RPMI8226 (cell line): Measurements from ENCODE around the gene HOXD8.

Experiments
- DNase-seq: peaks from one replicate; pipeline ENCODE4 v3.0.0-alpha.2; 2015

HOXD8 gene

DNA sequence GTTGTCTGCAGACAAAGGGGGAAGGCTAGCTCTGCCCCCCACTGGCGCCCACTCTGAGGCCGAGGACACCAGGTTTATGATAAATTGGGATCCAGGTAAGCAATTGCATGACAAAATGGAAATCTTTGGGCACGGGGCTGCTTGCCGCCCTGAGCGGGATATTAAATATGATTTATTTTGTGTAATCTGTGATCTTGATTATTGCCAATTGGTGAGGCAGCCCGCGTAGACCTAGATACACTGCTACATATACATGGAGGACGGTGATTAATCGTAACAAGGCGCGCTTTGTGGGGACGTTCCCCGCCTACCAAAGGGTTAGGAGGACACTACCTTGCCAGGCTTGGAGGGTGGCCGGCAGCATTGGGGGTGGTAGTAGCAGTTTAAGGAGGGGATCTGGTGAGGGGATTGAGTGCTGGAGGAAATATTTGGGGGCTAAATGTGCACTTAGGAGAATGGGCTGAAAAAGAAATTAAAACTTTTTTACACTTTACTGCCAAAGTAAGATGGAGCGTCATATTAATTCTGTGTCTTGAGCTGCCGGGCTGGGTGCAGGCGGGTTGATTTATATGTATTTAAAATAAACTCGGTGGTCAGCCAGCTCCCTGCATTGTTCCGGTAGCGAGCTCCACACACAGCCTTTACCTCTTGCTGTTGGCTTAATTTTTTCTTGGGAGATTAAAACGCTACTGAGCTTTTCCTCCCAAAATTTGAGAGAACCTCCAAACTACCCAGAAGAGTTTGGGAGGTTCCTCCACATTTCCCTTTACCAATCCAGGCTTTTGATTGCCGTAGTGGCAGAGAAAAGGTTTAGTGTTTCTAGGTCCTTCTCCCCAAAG is 31.7 kb downstream of the HOXD8 start:
- DNase-seq = no peak

DNA sequence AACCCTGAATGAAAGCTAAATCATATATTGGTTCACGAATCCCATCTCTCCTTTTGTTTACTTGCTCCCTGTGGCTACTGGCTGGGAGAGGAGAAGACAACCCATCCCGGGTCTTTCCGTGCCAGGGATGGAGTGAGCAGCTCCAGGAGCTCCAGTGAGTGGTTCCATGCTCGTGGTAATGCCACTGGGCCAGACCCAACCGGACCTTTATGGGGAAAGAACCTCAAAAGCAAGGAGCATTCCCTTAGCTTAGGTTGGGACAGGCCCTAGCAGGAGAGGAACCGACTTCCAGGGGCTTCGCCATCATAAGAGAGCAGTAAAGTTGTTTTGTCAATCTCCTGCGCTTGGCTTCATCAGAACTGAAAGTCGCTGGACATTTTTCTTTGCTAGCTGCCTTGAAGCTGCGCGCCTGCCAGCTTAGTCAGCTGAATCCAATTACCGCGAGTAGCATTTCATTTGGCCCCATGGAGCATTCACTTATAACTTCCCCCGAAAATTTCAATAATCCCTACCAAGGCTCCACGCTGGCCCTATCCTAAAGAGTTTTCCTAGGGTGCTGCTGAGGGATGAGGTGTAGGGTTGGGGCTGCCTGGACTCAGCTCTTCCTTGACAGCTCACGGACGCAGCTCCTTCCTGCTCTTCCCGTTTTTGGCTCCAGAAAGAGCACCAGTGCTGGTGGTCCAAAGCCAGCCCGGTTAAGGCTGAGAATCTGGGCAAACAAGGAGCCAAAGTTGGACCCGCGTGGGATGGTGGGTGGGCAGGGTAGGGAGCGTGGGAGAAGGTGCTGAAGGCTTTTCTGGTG is 32.5 kb downstream of the HOXD8 start:
- DNase-seq = no peak

DNA sequence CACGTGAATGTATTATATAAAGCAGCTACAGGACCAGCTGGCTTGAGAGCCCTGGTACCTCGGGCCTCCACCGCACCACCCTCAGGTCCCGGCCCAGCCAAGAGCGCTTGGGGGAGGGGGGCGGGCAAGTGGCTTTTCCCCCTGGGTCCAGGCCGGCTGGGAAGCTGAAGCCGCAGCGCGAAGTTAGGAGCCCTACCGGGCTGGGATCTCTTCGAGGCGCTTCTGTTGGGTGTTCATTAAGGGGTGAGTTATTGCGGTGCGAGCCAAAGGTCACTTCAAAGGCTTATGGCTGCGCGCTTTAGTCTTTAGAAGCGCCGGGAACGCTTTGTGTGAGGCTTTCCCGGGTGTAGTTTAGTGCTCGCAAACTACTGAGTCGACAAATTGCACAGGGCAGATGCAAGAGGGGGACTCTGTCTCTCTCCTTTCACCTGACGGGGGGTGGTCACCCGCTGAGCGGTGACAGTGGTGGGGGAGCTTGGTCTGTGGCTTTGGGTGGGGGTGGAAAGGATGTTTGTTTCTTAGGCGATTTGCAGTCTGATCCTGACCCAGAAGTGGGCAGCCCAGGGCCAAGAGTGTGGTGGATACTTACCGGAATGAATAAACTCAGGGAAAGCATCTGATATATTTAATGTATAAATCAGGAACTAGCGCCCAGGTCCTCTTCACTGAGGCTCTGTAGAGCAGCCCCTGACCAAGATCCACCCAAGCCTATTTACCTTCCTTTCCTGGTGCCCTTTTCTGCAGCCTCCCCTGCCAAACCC is 33.6 kb downstream of the HOXD8 start:
- no peak for DNase-seq

DNA sequence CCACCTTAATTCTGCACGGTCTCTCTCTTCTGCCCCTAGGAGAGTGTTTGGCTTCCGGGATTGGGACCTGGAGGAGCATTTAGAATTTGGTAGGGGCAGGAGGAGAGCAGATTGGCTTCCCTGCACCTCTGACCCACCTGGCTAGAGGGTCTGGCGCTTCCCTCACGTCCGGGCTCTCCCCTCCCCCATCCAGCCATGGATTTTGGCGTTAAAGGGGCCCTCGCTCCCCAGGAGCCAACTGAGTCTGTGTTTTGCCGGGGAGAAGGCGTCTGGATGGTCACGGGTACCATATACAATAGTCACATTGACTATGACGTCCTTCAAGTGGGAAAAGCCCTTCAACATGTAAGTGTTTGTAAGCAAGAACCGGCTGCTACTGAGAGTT is 34.2 kb downstream of the HOXD8 start:
- no peak for DNase-seq

DNA sequence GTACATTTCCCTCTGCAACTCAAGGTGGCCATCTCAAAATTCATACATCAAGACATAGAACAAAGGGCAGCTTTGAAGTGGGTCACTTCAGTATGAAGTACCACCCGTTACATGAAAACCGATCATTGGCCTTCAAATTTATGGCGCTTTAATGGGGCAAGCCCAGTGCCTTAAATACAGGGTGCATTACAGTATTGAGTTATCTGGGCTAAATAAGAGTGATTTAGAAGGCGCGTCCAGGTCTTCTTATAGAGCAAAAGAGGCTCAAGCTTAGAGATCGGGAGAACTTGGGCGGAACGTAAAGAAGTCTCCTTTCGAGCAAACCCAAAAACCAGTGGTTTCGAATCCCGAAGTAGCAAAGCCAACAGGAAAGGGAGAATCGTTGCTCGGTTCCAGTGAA is 34.7 kb downstream of the HOXD8 start:
- no peak for DNase-seq

DNA sequence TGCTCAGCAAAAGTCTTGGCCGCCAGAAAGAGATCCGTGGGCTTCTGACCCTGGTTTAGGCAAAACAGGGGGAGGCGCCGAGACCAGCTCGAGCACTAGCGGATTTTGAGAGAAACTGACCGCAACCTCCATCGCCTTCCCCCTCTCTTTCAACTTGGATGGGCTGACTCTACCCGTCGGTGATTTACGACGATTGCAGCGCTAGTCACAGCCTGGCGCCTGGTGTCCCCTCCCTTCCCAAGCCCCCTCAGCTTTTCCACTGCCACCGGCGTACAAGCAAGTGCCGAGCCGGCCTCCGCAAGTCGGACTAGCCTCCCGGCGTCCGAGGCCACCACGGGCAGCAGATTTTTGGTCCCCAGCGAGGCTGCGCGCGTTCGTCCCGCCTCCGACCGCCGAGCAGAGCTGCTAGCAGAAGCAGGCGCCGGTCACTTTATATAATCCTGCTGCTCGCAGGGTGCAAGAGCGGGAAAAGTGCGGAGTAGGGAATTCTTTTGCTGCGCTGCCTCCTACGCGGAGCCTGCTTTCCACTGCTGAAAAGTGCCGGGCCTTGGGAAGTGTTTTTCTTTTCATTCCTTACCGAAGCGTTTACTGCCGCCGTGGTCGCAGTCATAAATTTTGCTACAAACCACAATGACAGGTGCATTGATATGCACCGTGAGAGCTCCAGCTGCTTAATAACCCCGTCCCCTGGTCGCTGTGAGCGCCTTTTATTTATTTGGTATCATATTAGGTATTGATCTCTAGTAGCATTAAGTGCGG is 35.3 kb downstream of the HOXD8 start:
- DNase-seq = no peak

DNA sequence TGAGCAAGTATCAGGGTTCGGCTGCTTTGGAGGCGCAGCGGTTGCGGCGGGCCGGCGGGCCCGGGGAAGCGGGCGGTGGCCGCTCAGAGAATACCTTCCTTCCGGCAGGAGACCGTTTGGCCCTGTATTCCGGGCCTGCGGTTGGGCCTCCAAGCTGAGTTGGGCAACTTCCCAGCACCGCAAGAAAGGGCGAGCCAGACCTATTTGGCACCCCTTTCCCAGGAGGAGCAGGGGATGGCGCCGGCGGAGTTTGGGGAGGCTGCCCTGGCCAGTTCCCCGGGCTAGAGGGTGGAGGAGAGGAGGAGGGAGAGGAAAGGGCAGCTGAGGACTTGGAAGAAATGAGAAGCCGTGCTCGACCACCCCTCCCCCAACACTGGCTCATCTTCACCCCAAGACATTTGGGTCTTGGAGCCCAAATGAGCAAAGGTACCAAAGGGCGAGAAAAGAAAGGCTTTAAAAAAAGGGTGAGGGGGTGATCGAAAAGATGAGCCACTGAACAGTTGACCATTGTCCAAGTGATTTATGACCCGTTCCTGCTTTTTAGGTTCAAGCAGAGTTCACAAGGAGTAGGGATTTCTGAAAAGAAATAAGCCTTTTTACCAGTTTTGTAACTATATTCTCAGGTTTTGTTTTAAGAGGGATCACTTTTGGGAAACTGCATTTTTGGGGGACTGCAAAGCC is 36.0 kb downstream of the HOXD8 start:
- no peak for DNase-seq

DNA sequence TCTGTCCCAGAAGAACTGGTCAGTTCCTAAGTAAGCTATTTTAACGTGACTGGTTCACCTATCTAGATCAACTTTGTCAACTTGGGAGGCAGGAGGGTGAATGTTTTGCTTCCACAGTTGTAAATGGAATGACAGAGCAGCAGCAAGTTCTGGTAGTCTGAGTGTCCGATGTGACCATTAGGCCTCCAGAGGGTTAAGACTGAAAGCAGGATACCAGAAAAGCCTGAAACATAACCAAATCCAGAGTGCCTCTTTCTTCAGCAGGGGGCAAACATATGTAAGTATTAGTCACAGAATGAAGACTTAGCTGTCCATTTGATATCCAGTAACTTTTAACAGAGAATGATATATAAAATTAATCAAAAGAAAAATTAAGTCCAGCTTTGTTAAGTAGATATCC is 36.8 kb downstream of the HOXD8 start:
- no peak for DNase-seq

DNA sequence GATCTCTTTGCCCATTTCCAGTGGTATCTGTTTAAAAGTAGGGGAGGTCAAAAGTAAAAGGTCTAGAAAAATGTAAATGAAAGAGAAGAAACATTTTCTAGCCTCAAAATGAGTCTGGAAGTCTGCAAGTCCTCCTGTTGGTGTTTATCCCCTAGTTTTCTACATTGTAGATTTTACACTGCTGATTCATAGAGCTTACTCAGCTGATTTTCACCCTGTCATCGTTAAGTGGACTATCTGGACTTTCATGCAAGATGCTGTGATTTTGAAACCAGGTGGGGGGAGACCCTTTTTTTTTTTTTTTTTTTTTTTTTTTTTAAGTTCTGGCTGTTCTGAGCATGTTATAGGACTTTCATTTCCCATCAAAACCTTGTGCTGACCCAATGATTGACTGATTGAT is 37.9 kb downstream of the HOXD8 start:
- no peak for DNase-seq

DNA sequence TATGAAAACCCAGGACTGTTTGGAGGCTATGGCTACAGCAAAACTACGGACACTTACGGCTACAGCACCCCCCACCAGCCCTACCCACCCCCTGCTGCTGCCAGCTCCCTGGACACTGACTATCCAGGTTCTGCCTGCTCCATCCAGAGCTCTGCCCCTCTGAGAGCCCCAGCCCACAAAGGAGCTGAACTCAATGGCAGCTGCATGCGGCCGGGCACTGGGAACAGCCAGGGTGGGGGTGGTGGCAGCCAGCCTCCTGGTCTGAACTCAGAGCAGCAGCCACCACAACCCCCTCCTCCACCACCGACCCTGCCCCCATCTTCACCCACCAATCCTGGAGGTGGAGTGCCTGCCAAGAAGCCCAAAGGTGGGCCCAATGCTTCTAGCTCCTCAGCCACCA is 39.7 kb downstream of the HOXD8 start:
- no peak for DNase-seq

DNA sequence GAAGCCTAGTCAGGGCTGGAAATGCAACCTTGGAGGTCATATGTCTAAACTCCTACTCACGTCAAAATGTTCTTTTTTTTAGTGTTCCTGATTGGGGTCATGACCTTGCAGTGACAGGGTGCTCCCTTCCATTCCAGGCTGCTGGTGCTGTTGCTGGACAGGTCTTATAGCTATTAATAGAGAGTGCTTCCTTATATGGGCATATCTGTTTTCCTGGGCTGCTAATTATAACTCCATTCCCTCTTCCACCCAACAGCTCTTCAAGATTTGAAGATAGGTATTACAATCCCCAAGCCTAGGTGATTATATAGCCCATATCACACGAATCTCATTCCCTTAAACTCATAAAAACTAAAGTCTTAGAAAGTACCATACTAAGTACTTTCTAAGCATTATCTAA is 40.2 kb downstream of the HOXD8 start:
- DNase-seq = no peak

DNA sequence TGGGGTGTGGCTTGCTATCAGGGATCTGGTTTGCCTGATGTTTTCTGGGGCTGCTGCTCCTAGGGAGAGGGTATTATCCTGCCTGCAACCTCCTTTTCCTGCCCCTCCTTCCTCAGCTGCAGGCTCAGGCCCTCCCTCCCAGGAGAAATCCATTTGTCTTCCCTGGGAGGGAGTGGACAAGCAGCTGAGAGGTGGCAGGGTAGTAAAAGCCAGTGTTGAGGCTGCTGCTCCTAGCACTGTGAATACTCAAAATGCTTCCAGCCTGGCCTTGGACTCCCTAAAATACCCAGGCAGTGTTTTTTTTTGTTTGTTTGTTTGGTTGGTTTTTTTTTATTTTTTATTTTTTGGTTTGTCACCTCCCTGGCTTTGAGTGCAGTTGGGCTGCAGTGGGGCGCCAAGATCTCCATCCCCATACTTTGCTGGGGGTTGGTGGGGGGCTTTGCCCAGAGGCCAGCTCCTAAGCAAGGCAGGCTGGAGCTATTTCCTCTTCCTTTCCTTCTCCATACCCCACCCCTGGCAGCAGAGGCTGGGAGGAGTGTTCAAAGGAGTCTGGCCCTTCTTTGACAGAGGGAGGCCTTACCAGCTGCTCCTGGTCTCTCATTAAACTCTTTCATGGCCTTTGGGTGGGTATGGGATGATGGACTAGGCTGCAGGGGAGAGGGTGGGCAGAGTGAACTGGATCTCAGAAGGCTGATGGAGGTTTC is 41.2 kb downstream of the HOXD8 start:
- no peak for DNase-seq

DNA sequence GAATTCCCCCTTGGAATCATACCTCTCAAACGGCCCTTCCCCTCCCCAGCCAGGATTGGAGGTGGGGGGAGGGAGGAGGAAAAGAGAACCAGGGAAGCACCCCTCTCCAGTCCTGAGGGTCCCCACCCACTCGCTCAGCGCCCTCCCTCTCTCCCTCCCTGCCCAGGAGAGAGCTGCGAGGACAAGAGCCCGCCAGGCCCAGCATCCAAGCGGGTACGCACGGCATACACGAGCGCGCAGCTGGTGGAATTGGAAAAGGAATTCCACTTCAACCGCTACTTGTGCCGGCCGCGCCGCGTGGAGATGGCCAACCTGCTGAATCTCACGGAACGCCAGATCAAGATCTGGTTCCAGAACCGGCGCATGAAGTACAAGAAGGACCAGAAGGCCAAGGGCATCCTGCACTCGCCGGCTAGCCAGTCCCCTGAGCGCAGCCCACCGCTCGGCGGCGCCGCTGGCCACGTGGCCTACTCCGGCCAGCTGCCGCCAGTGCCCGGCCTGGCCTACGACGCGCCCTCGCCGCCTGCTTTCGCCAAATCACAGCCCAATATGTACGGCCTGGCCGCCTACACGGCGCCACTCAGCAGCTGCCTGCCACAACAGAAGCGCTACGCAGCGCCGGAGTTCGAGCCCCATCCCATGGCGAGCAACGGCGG is 42.0 kb downstream of the HOXD8 start:
- no peak for DNase-seq

DNA sequence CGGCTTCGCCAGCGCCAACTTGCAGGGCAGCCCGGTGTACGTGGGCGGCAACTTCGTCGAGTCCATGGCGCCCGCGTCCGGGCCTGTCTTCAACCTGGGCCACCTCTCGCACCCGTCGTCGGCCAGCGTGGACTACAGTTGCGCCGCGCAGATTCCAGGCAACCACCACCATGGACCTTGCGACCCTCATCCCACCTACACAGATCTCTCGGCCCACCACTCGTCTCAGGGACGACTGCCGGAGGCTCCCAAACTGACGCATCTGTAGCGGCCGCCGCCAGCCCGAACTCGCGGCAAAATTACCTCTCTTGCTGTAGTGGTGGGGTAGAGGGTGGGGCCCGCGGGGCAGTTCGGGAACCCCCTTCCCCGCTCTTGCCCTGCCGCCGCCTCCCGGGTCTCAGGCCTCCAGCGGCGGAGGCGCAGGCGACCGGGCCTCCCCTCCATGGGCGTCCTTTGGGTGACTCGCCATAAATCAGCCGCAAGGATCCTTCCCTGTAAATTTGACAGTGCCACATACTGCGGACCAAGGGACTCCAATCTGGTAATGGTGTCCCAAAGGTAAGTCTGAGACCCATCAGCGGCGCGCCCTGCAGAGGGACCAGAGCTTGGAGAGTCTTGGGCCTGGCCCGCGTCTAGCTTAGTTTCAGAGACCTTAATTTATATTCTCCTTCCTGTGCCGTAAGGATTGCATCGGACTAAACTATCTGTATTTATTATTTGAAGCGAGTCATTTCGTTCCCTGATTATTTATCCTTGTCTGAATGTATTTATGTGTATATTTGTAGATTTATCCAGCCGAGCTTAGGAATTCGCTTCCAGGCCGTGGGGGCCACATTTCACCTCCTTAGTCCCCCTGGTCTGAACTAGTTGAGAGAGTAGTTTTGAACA is 42.7 kb downstream of the HOXD8 start:
- DNase-seq = no peak

DNA sequence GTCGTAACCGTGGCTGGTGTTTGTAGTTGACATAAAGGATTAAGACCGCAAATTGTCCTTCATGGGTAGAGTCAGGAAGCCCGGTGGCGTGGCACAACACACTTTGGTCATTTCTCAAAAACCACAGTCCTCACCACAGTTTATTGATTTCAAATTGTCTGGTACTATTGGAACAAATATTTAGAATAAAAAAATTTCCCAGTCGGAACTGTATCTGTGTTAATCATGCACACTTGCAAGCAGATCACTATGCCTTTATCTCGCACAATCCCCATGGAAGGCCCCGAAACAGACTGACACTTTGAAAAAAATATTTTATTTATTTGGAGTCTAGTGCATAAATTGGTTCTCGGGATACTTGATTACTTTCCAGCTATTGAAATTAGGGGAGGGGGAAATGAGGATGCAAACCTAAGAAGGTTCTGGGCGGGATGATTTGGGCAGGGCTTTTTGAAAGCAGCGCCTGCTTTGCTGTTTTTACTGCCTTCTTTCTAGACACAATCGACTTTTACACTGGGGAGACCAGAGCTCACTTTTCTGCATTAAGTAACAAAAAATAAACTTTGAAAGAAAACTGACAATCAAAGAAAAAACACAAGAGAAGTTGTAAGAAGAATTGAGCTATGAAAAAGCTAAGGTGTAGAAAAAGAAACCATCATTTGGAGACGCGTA is 43.5 kb downstream of the HOXD8 start:
- DNase-seq = no peak

DNA sequence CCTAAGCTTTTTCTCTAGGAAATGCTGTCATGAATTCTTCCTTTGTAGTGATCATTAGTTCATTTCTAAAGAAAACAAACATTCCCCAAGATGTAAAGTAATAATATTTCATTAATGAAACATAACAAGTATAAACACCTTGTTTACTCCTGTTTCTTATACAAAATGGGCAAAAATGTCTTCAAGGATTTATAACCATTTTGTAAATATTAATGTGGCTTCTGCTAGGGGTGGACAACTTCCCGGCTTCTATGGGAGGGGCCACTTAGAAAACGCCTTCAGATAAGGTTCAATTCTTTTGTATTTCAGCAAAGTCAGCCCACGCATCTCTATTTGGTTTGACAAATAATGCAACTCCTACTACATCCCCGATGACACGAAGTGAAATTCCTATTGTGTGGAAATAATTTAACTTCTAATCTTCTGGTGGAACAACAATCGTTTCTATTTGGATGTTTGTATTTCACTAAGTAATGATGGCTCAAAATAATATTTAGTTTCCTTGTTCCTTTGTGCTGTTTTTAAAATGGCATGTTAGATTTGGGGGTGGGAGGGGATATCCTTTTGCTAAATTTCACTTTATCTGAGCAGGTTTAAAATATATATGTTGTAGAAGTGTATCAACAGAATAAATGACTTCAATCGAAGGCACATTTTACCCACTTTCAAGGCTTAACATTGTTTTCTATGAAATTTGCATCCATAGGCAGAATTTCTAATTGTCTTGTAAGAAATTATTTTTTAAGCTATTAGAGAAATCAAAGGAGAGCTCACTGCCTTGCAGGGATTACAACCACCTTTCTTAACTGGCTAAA is 44.3 kb downstream of the HOXD8 start:
- no peak for DNase-seq

DNA sequence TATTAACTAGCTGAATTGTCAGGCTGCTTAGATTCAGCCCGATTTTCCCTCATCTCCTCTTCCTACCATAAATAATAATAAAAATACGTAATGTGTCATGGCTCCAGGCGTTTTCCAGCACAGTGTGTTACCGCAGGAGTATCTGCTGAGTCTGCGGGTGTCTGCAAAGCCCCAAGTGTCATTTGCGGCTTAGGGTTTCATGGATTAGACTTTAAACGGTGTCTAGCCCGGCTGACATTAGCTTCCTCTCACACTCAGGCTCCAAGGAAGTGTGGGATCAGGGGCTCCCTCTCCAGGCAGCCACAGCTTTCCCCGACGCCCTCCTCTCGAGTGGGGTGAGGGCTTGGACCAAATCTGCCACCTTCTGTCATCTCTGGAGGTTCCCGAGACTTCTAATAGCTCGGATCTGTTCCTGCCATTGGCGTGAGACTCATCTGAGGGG is 44.9 kb downstream of the HOXD8 start:
- no peak for DNase-seq
